Tibial nerve (tissue), 4 donors: ENCODE measurements around the gene WNT16. TPM values are rescaled to one million over a fixed set of nuclear protein-coding genes. Genes with fewer than 3 reads are reported as not detected.
"Not testable (repeated sequence)": the region's sequence is repeated elsewhere in the genome, so short reads cannot be mapped to it uniquely, and the experiment has no call there.

Experiments used
- DNase-seq, 2 donors: peaks; one replicate each; pipeline ENCODE4 v3.0.0-alpha.2; 2019; ENCODE audit warnings: low spot score in 2 of 2
- H3K27ac ChIP-seq, 4 donors: fragments of 200-600 bp; sonication (generic) in 3 of 4; one replicate each; pipeline ENCODE4 v1.5.1; 2017 to 2019; ENCODE audit warnings: mild to moderate bottlenecking in 1 of 4
- H3K27me3 ChIP-seq, 2 donors: fragments of 200-600 bp; sonication (generic) in 1 of 2; one replicate each; pipeline versions ENCODE4 v1.5.1 to v1.6.0; 2017 to 2019
- H3K36me3 ChIP-seq, 3 donors: fragments of 200-600 bp; sonication (generic); one replicate each; pipeline ENCODE4 v1.5.1; 2018 to 2019
- H3K4me1 ChIP-seq, 4 donors: fragments of 200-600 bp; sonication (generic) in 3 of 4; one replicate each; pipeline ENCODE4 v1.5.1; 2017 to 2019
- H3K4me3 ChIP-seq, 4 donors: fragments of 200-600 bp; sonication (generic) in 3 of 4; one replicate each; pipeline ENCODE4 v1.5.1; 2017 to 2019; ENCODE audit warnings: mild to moderate bottlenecking in 1 of 4, moderate library complexity in 1 of 4
- H3K9me3 ChIP-seq, 4 donors: fragments of 200-600 bp; sonication (generic) in 3 of 4; one replicate each; pipeline ENCODE4 v1.5.1; 2017 to 2019
- CTCF ChIP-seq, 5 experiments: fragments of 200-600 bp in 3 of 5; fragments of 450-650 bp in 2 of 5; sonication (generic) in 3 of 5; IDR thresholded peaks; one replicate each; pipeline ENCODE4 v1.5.1; 2016 to 2019; ENCODE audit warnings: antibody characterized with exemption in 5 of 5, mild to moderate bottlenecking in 3 of 5, moderate library complexity in 2 of 5
- EP300 ChIP-seq, 2 donors: sonication (generic); formaldehyde crosslinking; IDR thresholded peaks; one replicate each; pipeline ENCODE4 v1.6.1; 2017; ENCODE audit warnings: antibody characterized with exemption in 2 of 2, mild to moderate bottlenecking in 1 of 2
- POLR2A ChIP-seq, 2 donors: fragments of 450-650 bp; IDR thresholded peaks; one replicate each; pipeline ENCODE4 v1.6.1; 2017; ENCODE audit warnings: antibody characterized with exemption in 2 of 2, mild to moderate bottlenecking in 2 of 2, moderate library complexity in 2 of 2
- whole genome bisulfite sequencing, 2 donors: methylation state at CpG; one replicate each; pipeline ENCODE4 v1.1.5; 2018; 5-methylcytosine and 5-hydroxymethylcytosine counted together
- total RNA-seq, 4 donors: library from RNA; depleted of rRNA; stranded (reverse); fragments of >200 nt; gene quantifications; one replicate each; pipeline ENCODE4 v1.1.0, GENCODE V29; 2016

Gene WNT16
- total RNA-seq, 4 donors from 2014 or later = 0.20 to 0.21 TPM; not detected in 2

GRCh38 chr7:121305109-121305508, 23.7 kb upstream of the WNT16 start:
- Histone ChIP-seq H3K9me3 (peaks cover 0 to 9% (median 0%) of the 10 kb centered on the region in 4 donors), H3K27ac (no peak overlapping the region), H3K27me3 (no peaks in the 10 kb centered on the region), H3K4me1 (no peaks in the 10 kb centered on the region), H3K36me3 (no peaks in the 10 kb centered on the region), H3K4me3 (no peak overlapping the region)
- no peak for DNase-seq
- 41 to 56% methylated on average over 3 of the region's 3 CpGs for WGBS, 2 donors
- TF ChIP-seq POLR2A (IDR thresholded peaks at IDR 0.05) (no peak), EP300 (IDR thresholded peaks at IDR 0.05) (no peak)

- Histone ChIP-seq H3K27ac (no peak overlapping the region), H3K9me3 (peaks cover 0 to 11% (median 0%) of the 10 kb centered on the region in 4 donors), H3K27me3 (no peaks in the 10 kb centered on the region), H3K4me3 (no peak overlapping the region), H3K36me3 (no peaks in the 10 kb centered on the region), H3K4me1 (no peaks in the 10 kb centered on the region)
- 36 to 37% methylated on average over 3 of the region's 3 CpGs for WGBS, 2 donors
- DNase-seq = no peak
- TF ChIP-seq CTCF (IDR thresholded peaks at IDR 0.05) (no peak), EP300 (IDR thresholded peaks at IDR 0.05) (no peak), POLR2A (IDR thresholded peaks at IDR 0.05) (no peak)
Observed at GRCh38 chr7:121306565-121306964, 22.2 kb upstream of the WNT16 start.

- no peaks in the 10 kb centered on the region for H3K27me3 ChIP-seq
- no peak for TF ChIP-seq EP300 (IDR thresholded peaks at IDR 0.05)
- TF ChIP-seq POLR2A (IDR thresholded peaks at IDR 0.05) = no peak
- TF ChIP-seq CTCF (IDR thresholded peaks at IDR 0.05) = no peak
Observed at GRCh38 chr7:121307021-121307574, 21.7 kb upstream of the WNT16 start.

GRCh38 chr7:121313220-121313792, 15.5 kb upstream of the WNT16 start:
- H3K27me3 ChIP-seq = no peaks in the 10 kb centered on the region
- TF ChIP-seq POLR2A (IDR thresholded peaks at IDR 0.05) = no peak
- no peak for TF ChIP-seq CTCF (IDR thresholded peaks at IDR 0.05)
- no peak for TF ChIP-seq EP300 (IDR thresholded peaks at IDR 0.05)
- H3K9me3 ChIP-seq = peaks cover 0 to 11% (median 0%) of the 10 kb centered on the region in 4 donors
- WGBS, 2 donors = 47 to 56% methylated on average over 3 of the region's 3 CpGs
- H3K4me3 ChIP-seq = no peak overlapping the region
- no peaks in the 10 kb centered on the region for H3K36me3 ChIP-seq
- DNase-seq = no peak
- peaks cover 0 to 4% (median 0%) of the 10 kb centered on the region in 4 donors for H3K4me1 ChIP-seq
- no peak overlapping the region for H3K27ac ChIP-seq

More at GRCh38 chr7:121307021-121307574, 21.7 kb upstream of the WNT16 start:
- Histone ChIP-seq H3K27ac (no peak overlapping the region), H3K9me3 (peaks cover 0 to 11% (median 0%) of the 10 kb centered on the region in 4 donors), H3K4me3 (no peak overlapping the region), H3K36me3 (no peaks in the 10 kb centered on the region), H3K4me1 (no peaks in the 10 kb centered on the region)
- no peak for DNase-seq
- WGBS, 2 donors = 71 to 76% methylated on average over 4 of the region's 4 CpGs

GRCh38 chr7:121313793-121314676, 14.8 kb upstream of the WNT16 start:
- H3K9me3 ChIP-seq = peaks cover 0 to 10% (median 0%) of the 10 kb centered on the region in 4 donors
- TF ChIP-seq CTCF (IDR thresholded peaks at IDR 0.05) (no peak), EP300 (IDR thresholded peaks at IDR 0.05) (no peak), POLR2A (IDR thresholded peaks at IDR 0.05) (no peak)
- no peaks in the 10 kb centered on the region for H3K36me3 ChIP-seq
- WGBS, 2 donors = 46 to 51% methylated on average over 9 of the region's 9 CpGs
- H3K4me1 ChIP-seq = peaks cover 0 to 4% (median 0%) of the 10 kb centered on the region in 4 donors
- no peaks in the 10 kb centered on the region for H3K27me3 ChIP-seq
- no peak overlapping the region for H3K4me3 ChIP-seq
- no peak overlapping the region for H3K27ac ChIP-seq
- no peak for DNase-seq

GRCh38 chr7:121315170-121315569, 13.6 kb upstream of the WNT16 start:
- H3K27ac ChIP-seq, DNase-seq, H3K9me3 ChIP-seq, H3K36me3 ChIP-seq, H3K4me3 ChIP-seq, H3K4me1 ChIP-seq, H3K27me3 ChIP-seq: not testable (repeated sequence)
- WGBS, 2 donors = 85 to 95% methylated on average over 3 of the region's 3 CpGs
